Peyer's patch (tissue), 4 donors: ENCODE data around the gene ALDH1A2.

Experiments used
- CTCF ChIP-seq, 6 experiments: fragments of 450-650 bp in 4 of 6; fragments of 200-600 bp in 2 of 6; sonication (generic) in 1 of 6; IDR thresholded peaks; one replicate each; pipeline ENCODE4 v1.5.1; 2017 to 2019; ENCODE audit warnings: antibody characterized with exemption in 6 of 6, mild to moderate bottlenecking in 3 of 6, moderate library complexity in 1 of 6
- POLR2A ChIP-seq, 2 donors: fragments of 450-650 bp; IDR thresholded peaks; one replicate each; pipeline ENCODE4 v1.5.1; 2017; ENCODE audit warnings: antibody characterized with exemption in 2 of 2, mild to moderate bottlenecking in 2 of 2, moderate library complexity in 2 of 2

- TF ChIP-seq CTCF (IDR thresholded peaks at IDR 0.05) (no peak), POLR2A (IDR thresholded peaks at IDR 0.05) (no peak)
These were observed 22.4 kb upstream of the ALDH1A2 start for GRCh38 chr15:58087871-58088270.
